ENCODE results near the gene CA10.

Gene CA10

DNA sequence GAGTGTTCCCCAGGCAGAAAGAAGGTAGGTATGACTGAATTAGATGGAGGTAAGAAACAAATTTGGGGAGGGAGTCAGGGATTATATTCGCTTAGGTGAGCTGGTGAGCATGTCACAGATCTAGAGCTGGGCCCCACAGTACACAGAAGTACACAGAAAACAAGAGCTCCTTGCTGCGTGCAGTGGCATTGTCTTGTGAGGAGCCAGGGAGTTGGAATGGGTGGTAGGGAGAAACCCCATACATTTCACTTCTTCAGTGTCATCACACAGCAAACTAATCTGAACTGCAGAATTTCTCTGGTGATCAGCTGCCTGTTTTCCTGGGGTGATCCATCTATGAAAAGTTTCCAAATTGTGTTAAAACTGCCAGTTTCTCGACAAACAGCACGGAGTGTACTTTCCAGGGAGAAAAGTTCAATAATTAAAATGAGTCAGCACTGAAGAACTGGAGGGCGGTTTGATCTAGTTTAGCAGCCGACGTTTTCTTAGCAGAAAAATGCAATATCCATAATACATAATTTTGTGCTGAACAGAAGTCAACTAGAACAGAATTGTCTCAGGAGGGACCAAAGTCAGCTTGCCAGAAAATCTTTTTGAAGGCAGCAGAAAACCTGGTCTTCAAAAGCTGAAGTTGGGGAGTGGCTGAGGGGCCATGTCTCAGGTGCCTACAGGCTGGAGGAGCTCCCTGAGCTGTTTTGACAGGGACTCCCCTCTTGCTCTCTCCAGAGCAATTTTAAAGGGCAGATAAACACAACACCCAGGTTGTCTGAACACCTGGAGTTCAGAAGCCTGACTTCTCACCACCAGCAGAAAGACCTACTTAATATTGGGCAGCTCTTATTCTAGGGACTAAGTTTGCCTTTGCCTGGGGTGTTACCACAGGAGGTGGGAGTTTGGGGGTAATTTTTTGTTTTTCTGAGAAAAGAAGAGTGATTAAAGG is 448.6 kb downstream of the CA10 start:
- DNase-seq: no peak

- DNase-seq: no peak
These were observed 451.3 kb downstream of the CA10 start for GRCh38 chr17:51707216-51707615.

DNA sequence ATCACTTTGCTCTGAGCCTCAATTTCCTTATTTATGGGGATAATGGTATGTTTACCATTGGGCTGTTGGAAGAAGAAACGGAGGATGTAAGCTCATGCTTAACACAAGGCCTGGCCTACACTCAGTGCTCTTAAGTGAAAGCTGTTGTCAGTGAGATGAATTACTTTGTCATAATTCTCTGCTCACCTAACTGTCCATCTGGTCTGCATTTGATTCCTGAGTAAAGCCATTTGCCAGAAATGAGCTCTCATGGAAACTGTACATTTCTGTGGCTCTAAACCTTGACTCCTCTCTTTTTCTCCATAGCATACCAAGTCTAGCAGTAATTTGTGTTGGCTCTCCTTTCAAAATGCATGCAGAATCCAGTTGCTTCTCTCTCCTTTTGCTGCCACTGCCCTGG is 452.4 kb downstream of the CA10 start:
- DNase-seq: no peak

DNA sequence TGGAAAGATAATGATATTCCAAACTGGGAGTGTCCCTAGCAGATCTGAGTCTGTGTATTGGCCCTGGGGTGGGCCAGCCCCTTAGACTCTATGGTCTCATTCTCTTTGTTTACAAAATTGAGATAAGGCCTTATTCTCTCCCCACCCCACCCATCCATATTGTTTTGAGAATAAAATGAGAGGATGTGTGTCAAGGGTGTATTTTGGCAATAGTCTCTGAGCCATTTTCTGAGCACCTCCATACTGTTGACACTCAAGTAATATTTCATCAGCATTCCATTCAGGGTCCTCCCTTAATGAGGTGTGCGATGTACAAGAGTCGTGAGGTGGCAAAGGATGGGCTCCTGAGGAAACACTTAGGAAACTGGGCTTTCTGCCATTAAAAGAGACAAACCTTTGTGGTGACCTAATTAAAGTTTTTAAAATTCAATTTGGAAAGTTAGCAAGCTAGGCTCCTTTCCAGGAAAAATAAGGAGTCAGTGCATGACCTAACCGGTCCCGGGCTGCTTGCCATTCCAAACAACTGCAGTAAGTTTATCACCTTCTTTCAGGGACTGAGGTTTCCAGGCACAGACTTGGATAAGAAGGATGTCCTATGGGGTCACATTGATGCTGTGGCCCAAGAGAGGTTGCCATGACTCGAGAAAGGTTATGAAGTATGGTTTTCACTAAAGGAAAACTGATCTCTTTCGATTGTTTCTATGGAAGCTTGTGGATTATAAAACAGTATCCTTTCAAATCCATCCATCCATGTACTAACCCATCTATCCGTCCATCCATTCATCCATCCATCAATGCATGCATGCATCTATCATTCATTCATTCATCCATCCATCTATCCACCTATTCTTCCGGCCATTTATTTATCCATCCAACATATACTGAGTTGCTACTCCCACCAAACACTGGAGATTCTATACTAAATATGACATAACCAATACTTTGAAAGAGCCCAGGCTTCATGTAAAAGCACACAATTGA is 454.9 kb downstream of the CA10 start:
- DNase-seq: no peak

GRCh38 chr17:51702963-51703360 is 455.6 kb downstream of the CA10 start:
- no peak for DNase-seq

- no peak for DNase-seq
These were observed 457.0 kb downstream of the CA10 start for GRCh38 chr17:51701501-51701900.

GRCh38 chr17:51700011-51700760 is 458.3 kb downstream of the CA10 start:
- no peak for DNase-seq

DNA sequence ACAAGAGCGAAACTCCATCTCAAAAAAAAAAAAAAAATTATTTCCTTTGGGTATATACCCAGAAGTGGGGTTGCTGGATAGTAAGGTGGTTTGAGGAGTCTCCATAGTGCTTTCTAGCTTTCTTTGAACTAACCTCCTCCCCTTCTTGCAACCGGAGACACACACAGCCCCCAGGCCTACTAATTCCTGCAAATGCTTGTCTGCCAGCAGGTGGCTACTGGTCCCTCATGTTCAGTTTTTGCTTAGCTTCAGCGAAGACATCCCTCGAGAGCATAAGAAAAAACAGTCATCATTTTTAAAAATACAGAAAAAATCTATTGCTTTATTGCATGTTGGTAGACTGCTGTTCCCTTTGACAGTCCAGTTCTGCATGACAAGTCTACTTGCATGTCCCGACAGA is 459.2 kb downstream of the CA10 start:
- DNase-seq: no peak

GRCh38 chr17:51692917-51693316 is 465.6 kb downstream of the CA10 start:
- no peak for DNase-seq

- DNase-seq: no peak
These were observed 470.6 kb downstream of the CA10 start for GRCh38 chr17:51687887-51688286.

DNA sequence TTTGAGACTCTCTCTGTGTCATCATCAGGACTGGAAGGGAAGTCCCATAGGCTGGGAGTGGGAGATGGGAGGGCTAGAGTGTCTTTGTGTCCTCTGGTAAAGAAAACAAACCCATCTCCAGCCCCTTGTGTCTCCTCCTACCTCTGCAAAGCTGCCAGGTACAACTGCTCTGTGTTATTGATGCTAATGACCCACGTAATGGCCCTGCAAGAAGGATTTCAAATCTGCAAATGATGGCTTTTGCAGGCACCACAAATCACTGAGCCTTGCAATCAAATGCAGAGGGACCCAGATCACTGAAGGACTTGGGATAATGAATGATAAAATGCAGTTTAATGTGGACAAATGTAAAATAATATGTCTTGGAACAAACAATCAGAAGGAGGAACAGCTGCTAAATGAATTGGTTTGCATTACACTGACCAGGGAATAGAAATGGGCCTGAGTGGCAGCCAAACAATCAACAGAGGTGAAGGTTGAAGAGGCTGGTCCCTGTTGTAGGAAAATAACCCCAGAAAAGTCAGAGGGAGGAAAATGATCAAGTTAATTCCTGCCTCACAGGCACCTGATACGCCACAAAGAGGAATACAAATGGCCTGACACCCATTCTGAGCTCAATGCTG is 473.1 kb downstream of the CA10 start:
- no peak for DNase-seq

DNA sequence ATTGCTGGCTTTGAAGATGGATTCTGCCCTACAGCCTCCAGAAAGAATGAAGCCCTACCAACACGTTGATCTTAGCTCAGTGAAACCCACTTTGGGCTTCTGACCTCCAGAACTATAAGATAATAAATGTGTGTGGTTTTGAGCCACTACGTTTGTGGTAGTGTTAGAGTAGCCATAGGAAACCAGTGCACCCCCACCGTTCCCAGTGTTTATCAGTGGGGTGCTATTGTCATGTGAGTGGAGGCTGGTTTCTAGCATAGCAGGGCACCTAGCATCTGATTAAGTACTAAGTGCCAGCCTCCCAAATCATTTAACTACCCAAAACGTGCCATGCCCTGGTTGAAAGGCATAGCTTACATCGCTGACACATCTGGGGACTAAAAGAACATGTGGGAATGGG is 474.3 kb downstream of the CA10 start:
- no peak for DNase-seq

DNA sequence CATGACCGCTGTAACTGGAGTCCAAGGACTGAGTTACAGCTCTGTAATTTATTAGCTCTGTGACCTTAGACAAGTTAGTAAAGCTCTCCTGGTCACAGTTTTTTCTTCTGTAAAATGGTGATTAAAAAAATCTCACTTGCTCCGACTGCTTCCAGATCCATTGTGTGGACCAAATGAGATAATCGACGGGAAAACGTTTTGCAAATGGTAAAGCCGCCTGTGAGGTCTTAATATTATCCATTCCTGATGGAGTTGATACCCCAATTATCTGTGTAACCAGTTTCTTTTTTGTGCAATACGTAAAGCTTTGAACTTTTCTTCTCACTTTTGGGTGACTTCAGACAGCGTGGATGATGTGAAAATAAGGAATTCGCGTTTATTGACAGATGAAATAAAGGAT is 475.2 kb downstream of the CA10 start:
- no peak for DNase-seq

DNA sequence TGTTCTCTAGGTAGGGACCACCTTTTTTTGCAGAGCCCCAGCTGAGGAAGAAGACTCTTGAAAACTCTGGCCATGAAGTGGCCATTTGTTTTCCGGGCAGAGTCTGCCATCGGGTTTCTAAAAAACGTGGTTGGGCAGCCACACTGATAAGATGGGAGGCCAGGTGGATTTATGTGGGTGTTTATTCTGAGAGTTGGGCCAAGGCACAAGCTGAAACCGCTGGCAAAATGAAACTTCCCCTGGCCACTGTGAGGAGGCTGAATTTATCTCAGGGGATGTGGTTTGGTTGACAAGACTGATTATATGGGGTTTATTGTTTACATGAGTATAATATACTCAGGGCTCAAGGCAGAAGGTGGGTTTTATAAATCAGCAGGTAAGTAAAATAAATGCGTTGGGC is 476.4 kb downstream of the CA10 start:
- no peak for DNase-seq

GRCh38 chr17:51677875-51678274 is 480.6 kb downstream of the CA10 start:
- DNase-seq: no peak

DNA sequence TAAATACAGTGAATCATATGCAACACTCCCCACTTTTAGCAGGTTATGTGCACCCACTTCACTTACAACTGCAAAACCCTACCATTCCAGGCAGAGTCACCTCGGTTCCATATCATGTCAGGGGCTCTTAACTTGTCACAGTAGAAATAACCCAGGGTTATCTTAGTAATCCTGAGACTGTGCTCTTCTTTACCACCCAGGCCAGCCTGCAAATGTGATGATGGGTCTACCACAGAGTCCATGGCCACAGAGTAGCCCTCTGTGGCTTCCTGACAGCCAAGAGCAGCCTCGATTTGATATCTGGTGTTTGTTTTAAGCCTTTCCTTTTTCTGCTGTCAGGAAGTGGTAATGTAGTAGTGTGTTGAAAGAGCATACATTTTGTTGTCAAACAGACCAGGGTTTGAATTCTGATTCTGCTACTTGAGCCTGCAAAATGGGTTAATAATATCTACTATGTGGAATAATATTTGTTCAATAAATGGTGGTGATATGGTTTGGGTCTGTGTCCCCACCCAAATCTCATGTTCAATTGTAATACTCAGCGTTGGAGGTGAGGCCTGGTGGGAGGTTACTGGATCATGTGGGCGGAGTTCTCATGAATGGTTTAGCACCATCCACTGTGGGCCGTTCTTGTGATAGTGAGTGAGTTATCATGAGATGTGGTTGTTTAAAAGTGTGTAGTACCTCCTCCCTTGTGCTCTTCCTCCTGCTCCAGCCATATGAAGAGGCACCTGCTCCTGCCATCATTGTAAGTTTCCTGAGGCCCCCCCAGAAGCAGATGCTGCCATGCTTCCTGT is 481.6 kb downstream of the CA10 start:
- DNase-seq: no peak

- no peak for DNase-seq
These were observed 483.8 kb downstream of the CA10 start for GRCh38 chr17:51674579-51675255.

DNA sequence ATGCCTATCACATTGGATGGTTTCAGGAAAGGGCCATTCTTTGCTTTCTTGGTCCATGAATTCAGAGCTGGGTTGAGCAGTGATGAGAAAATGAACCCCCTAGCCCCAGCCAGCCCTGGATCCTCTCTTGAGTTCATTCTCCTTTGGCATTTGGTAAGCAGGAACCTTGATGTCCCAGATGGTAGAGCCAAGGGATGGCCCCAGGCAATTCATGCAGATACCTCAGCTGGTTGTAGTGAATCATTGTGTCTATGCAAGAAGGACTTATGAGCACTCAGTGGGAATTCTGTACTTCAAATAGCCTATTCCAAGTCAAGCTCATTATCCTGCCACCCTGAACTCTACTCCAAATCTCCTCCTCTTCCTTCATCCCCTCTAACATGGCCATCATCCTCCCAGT is 485.4 kb downstream of the CA10 start:
- no peak for DNase-seq

- no peak for DNase-seq
These were observed 486.4 kb downstream of the CA10 start for GRCh38 chr17:51672065-51672464.

DNA sequence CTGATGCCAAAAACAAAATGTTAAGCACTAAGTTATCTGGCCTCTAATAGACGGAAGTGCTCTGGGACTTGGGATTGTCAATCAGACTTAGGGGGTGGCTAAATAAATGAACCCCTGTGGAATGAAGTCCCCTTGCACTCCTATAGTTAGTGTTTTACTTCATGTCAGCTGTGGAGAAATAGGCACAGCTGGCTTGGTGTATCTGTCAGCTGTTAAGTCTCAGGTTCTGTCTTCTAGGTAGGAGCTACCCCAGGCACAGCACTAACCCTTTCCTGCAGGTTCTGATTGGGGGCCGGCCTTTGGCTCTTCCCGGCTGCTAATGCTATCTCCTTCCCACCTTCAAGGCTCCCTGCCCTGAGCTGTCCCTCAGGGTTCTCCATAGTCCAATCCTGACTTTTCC is 487.6 kb downstream of the CA10 start:
- DNase-seq: no peak

GRCh38 chr17:51668963-51669246 is 489.6 kb downstream of the CA10 start:
- DNase-seq: no peak
